MM.1S (cell line): Measurements from ENCODE around the gene GIT1.

Source experiments
- DNase-seq: peaks from one replicate; pipeline ENCODE4 v3.0.0-alpha.2; 2015
- H2AFZ ChIP-seq: fragments of 300-600 bp; sonication (generic); 2 replicates; pipeline ENCODE4 v1.6.0; 2016; ENCODE audit warnings: antibody characterized with exemption, low read length
- H3F3A ChIP-seq: fragments of 300-600 bp; sonication (generic); 2 replicates; pipeline ENCODE4 v1.6.1; 2016; ENCODE audit warnings: mild to moderate bottlenecking, antibody characterized with exemption, low read length, moderate library complexity, mixed read lengths; ENCODE audit not compliant: insufficient read depth
- H3K27ac ChIP-seq: fragments of 300-600 bp; sonication (generic); 2 replicates; pipeline ENCODE4 v1.5.1; 2016; ENCODE audit warnings: mild to moderate bottlenecking, low read length
- H3K27me3 ChIP-seq: fragments of 300-600 bp; sonication (generic); replicated peaks from 2 replicates; pipeline ENCODE4 v1.6.0; 2016; ENCODE audit warnings: low read length; ENCODE audit not compliant: insufficient read depth
- H3K36me3 ChIP-seq: fragments of 300-600 bp; sonication (generic); replicated peaks from 2 replicates; pipeline ENCODE4 v1.6.1; 2016; ENCODE audit warnings: mild to moderate bottlenecking, low read length, mixed read lengths; ENCODE audit not compliant: insufficient read depth
- H3K4me1 ChIP-seq: fragments of 300-600 bp; sonication (generic); 2 replicates; pipeline ENCODE4 v1.6.1; 2016; ENCODE audit warnings: low read length, mixed read lengths
- H3K4me2 ChIP-seq: fragments of 300-600 bp; sonication (generic); 2 replicates; pipeline ENCODE4 v1.6.0; 2016; ENCODE audit warnings: low read depth, low read length
- H3K4me3 ChIP-seq: fragments of 300-600 bp; sonication (generic); 2 replicates; pipeline ENCODE4 v1.5.1; 2016; ENCODE audit warnings: low read length, mixed read lengths
- H3K79me2 ChIP-seq: fragments of 300-600 bp; sonication (generic); 2 replicates; pipeline ENCODE4 v1.6.1; 2016; ENCODE audit warnings: mixed run types, low read length, mixed read lengths
- H3K9ac ChIP-seq: fragments of 300-600 bp; sonication (generic); 2 replicates; pipeline ENCODE4 v1.6.1; 2016; ENCODE audit warnings: low read length, mixed read lengths
- H3K9me2 ChIP-seq: fragments of 300-600 bp; sonication (generic); replicated peaks from 2 replicates; pipeline ENCODE4 v1.6.1; 2016; ENCODE audit warnings: mild to moderate bottlenecking, low read length, mixed read lengths; ENCODE audit not compliant: insufficient read depth
- H3K9me3 ChIP-seq: fragments of 300-600 bp; sonication (generic); replicated peaks from 2 replicates; pipeline ENCODE4 v1.6.1; 2016; ENCODE audit warnings: mild to moderate bottlenecking, low read length, mixed read lengths; ENCODE audit not compliant: insufficient read depth
- H4K20me1 ChIP-seq: fragments of 300-600 bp; sonication (generic); 2 replicates; pipeline ENCODE4 v1.6.1; 2016; ENCODE audit warnings: mild to moderate bottlenecking, low read length, moderate library complexity, mixed read lengths; ENCODE audit not compliant: insufficient read depth
- CTCF ChIP-seq: fragments of 300-600 bp; sonication (generic); IDR thresholded peaks from 2 replicates; pipeline ENCODE4 v1.5.1; 2016; ENCODE audit warnings: antibody characterized with exemption, low read length, mixed read lengths
- EZH2 ChIP-seq: fragments of 300-600 bp; sonication (generic); optimal IDR thresholded peaks from 2 replicates; pipeline ENCODE3; 2017; ENCODE audit warnings: low read depth, mild to moderate bottlenecking, antibody characterized with exemption, low read length, mixed read lengths
- EZH2phosphoT487 ChIP-seq: fragments of 300-600 bp; sonication (generic); IDR thresholded peaks from 2 replicates; pipeline ENCODE4 v1.6.1; 2018; ENCODE audit warnings: antibody characterized with exemption, low read length

The GIT1 gene

GRCh38 chr17:29573871-29574731 lies 15.3 kb downstream of the GIT1 start:
- no peaks in the 10 kb centered on the region for H3K9me3 ChIP-seq
- DNase-seq, result no peak
- no peaks in the 10 kb centered on the region for H3K4me1 ChIP-seq
- no peaks in the 10 kb centered on the region for H3K36me3 ChIP-seq
- H2AFZ ChIP-seq, result no peak overlapping the region
- TF ChIP-seq EZH2phosphoT487, result no peak
- H3F3A ChIP-seq, result 0 out of 2 replicates have a peak, but pooled peaks cover 5% of the 10 kb centered on the region
- no peak overlapping the region for H3K4me2 ChIP-seq
- H3K4me3 ChIP-seq, result no peak overlapping the region
- H3K27ac ChIP-seq, result no peak overlapping the region
- no peaks in the 10 kb centered on the region for H3K9me2 ChIP-seq
- H3K27me3 ChIP-seq, result no peaks in the 10 kb centered on the region
- H4K20me1 ChIP-seq, result no peaks in the 10 kb centered on the region
- no peak overlapping the region for H3K9ac ChIP-seq
- H3K79me2 ChIP-seq, result no peaks in the 10 kb centered on the region

GRCh38 chr17:29573558-29573869 lies 15.9 kb downstream of the GIT1 start:
- Histone ChIP-seq H3K4me2 (no peak overlapping the region), H3F3A (0 out of 2 replicates have a peak, but pooled peaks cover 5% of the 10 kb centered on the region), H3K9ac (no peak overlapping the region), H2AFZ (no peak overlapping the region), H3K4me3 (no peak overlapping the region), H3K9me2 (no peaks in the 10 kb centered on the region), H3K36me3 (no peaks in the 10 kb centered on the region), H3K4me1 (no peaks in the 10 kb centered on the region), H3K27me3 (no peaks in the 10 kb centered on the region), H3K27ac (no peak overlapping the region), H3K9me3 (no peaks in the 10 kb centered on the region), H3K79me2 (no peaks in the 10 kb centered on the region), H4K20me1 (no peaks in the 10 kb centered on the region)
- no peak for DNase-seq
- no peak for TF ChIP-seq EZH2
- no peak for TF ChIP-seq CTCF
- no peak for TF ChIP-seq EZH2phosphoT487

GRCh38 chr17:29572691-29573557 lies 16.5 kb downstream of the GIT1 start:
- H3K4me2 ChIP-seq, result peak overlapping the region; percentile 85
- peak overlapping the region; percentile 33; the same call in 1 of the 2 replicates for H3K4me3 ChIP-seq

More at GRCh38 chr17:29572691-29573557, 16.5 kb downstream of the GIT1 start:
- Histone ChIP-seq H3K27me3 (no peaks in the 10 kb centered on the region), H3K9ac (no peak overlapping the region; the same call in 1 of the 2 replicates), H2AFZ (no peak overlapping the region), H3K36me3 (no peaks in the 10 kb centered on the region), H3K79me2 (no peaks in the 10 kb centered on the region), H4K20me1 (no peaks in the 10 kb centered on the region), H3K4me1 (no peaks in the 10 kb centered on the region), H3K9me2 (no peaks in the 10 kb centered on the region), H3K27ac (no peak overlapping the region), H3K9me3 (no peaks in the 10 kb centered on the region), H3F3A (peaks cover 9% of the 10 kb centered on the region)
- TF ChIP-seq CTCF (peak; percentile 71), EZH2phosphoT487 (no peak)
- peak; percentile 64 for DNase-seq
